HG02870 (cell line): ENCODE data around the gene LZTS3.
"Not testable (repeated sequence)": the region's sequence is repeated elsewhere in the genome, so short reads cannot be mapped to it uniquely, and the experiment has no call there.

Source experiments
- ATAC-seq: cut with Tn5 transposase; IDR thresholded peaks from one replicate; pipeline ENCODE4 v1.9.1; 2021; ENCODE audit warnings: mild to moderate bottlenecking, moderate library complexity; ENCODE audit not compliant: unreplicated experiment

The LZTS3 gene

GRCh38 chr20:3172933-3173609 is at the start of gene LZTS3:
Gene LZTS3 (minus strand): TSS chr20:3173549. CDS start chr20:3167163, 6,386 bp downstream.
- ATAC-seq = peak; percentile 83

- no peak for ATAC-seq
Observed at GRCh38 chr20:3221398-3222226, 48.3 kb upstream of the LZTS3 start.

- ATAC-seq = no peak
Observed at GRCh38 chr20:3218307-3218988, 45.1 kb upstream of the LZTS3 start.

- ATAC-seq = not testable (repeated sequence)
Observed at GRCh38 chr20:3215359-3215917, 42.1 kb upstream of the LZTS3 start.

GRCh38 chr20:3213226-3213625 is 39.9 kb upstream of the LZTS3 start:
- ATAC-seq = no peak

- no peak for ATAC-seq
Observed at GRCh38 chr20:3210346-3210745, 37.0 kb upstream of the LZTS3 start.

- no peak for ATAC-seq
Observed at GRCh38 chr20:3209946-3210317, 36.6 kb upstream of the LZTS3 start.

- no peak for ATAC-seq
Observed at GRCh38 chr20:3209257-3209945, 36.1 kb upstream of the LZTS3 start, which contains the start of gene ITPA. Gene ITPA (plus strand): TSS chr20:3209498. CDS start chr20:3209552, 54 bp downstream.

GRCh38 chr20:3208786-3209256 is 35.5 kb upstream of the LZTS3 start:
- ATAC-seq = no peak

GRCh38 chr20:3204124-3204794 is 30.9 kb upstream of the LZTS3 start, which contains the start of gene DDRGK1:
Gene DDRGK1 (minus strand): TSS chr20:3204682. CDS start chr20:3204627, 55 bp downstream.
- peak; percentile 74 for ATAC-seq

- peak; percentile 15 for ATAC-seq
Observed at GRCh38 chr20:3203315-3204123, 30.2 kb upstream of the LZTS3 start.

GRCh38 chr20:3202965-3203314 is 29.6 kb upstream of the LZTS3 start:
- ATAC-seq = no peak

GRCh38 chr20:3199976-3200755 is 26.8 kb upstream of the LZTS3 start:
- ATAC-seq = no peak

- no peak for ATAC-seq
Observed at GRCh38 chr20:3199206-3199605, 25.9 kb upstream of the LZTS3 start.

GRCh38 chr20:3195590-3196237 is 22.4 kb upstream of the LZTS3 start:
- no peak for ATAC-seq

GRCh38 chr20:3194617-3195280 is 21.4 kb upstream of the LZTS3 start:
- no peak for ATAC-seq
